GM19468 (cell line): ENCODE data around the gene KIF16B.

Experiments
- ATAC-seq: cut with Tn5 transposase; IDR thresholded peaks from one replicate; pipeline ENCODE4 v1.9.1; 2021; ENCODE audit warnings: mild to moderate bottlenecking, moderate library complexity, moderate number of reproducible peaks; ENCODE audit not compliant: unreplicated experiment; ENCODE audit errors: extremely low read depth

Gene KIF16B

GRCh38 chr20:16408981-16409380 is 164.3 kb downstream of the KIF16B start:
- no peak for ATAC-seq

DNA sequence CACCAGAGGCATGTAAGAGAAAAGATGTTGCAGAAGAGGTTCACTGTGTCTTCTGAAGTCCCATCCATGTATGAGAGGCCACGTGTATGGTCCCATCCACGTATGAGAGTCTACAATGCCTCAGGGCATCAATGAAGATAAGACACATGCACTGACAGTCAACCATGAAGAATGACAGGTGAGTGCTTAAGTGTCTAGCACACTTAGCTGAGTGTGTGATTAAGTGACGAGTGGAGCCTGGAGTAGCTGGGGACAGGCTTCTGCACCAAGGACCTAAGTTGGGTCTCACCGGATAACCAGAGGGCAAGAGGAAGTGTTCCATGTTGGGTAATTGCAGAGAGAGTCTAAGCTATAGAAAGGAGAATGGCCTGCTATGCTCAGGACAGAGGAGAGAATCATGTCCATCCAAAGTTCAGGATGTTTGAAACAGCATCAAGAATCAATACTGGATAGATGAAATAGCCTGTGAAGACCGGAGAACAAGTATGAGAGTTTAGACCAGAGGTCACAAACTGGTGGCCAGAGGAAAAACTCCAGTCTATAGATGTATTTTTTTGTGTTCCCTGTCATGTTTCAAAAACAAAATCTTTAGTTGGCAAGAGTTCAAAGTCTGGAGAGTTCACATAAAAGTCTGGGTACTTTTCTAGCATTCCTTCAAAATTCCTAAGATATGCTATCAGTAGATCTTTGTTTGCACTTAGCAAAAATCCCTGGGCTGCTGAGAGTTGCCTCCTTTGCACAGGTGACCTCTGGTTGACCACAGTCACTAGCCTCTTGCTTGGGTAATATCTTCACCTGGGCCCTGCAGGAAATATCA is 165.8 kb downstream of the KIF16B start:
- no peak for ATAC-seq

- no peak for ATAC-seq
Observed at GRCh38 chr20:16405254-16405653, 168.0 kb downstream of the KIF16B start.

- no peak for ATAC-seq
Observed at GRCh38 chr20:16404640-16405039, 168.6 kb downstream of the KIF16B start.

DNA sequence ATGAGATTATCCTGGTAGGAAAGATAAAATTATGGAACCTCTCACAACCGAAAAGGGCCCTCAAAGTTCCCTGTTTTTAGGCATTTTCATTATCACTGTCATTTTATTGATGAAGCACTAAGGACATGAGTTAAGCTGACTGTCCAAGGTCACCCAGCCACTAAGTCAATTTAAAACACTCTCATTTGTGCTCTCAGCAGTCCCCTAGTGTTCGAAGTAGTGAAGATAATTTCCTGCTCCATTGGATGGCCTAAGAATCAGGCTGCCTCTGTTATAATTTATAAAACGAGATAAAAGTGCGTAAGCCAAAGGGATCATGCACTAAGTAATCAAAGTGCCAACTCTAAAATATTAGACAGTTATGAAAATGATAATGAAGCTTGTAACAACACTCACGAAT is 169.1 kb downstream of the KIF16B start:
- ATAC-seq = no peak

GRCh38 chr20:16400234-16400633 is 173.0 kb downstream of the KIF16B start:
- no peak for ATAC-seq

DNA sequence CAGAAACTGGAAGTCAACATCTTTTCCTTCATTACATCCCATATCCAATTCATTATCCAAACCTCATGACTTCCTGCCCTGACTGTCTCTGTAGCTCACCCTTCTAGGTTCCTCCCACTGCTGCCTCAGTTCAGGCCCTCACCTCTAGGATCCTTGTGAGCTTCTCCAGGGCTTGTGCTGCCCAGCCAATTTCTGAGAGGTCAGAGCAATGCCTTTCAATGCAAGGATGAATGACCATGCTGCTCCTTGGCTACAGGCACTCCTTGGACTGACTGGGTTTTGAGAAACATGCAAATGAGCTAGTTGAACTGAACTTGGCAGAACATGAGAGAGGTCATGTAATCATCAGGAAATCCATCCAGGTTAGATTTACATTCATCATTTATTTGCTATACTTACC is 173.4 kb downstream of the KIF16B start:
- ATAC-seq = no peak

GRCh38 chr20:16397086-16397485 is 176.2 kb downstream of the KIF16B start:
- no peak for ATAC-seq

DNA sequence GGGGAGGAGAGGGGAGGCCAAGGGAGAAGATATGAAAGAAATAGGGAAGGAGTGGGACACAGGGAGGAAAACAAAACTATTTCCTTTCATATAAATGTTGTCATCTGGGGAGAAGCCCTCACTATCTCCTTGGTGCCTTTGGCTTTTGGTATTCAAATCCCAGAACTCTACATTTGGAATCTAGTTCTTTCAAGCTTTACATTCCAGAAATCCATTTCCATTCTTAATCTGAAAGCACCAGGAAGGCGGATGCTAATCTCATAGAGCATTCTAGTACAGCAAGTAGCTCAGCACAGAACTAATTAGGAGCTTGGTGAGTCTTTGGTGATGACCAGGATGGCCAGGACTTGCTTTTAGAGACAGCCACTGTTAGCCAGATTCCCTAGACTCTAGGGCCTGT is 177.9 kb downstream of the KIF16B start:
- no peak for ATAC-seq

- ATAC-seq = no peak
Observed at GRCh38 chr20:16394784-16395183, 178.5 kb downstream of the KIF16B start.

DNA sequence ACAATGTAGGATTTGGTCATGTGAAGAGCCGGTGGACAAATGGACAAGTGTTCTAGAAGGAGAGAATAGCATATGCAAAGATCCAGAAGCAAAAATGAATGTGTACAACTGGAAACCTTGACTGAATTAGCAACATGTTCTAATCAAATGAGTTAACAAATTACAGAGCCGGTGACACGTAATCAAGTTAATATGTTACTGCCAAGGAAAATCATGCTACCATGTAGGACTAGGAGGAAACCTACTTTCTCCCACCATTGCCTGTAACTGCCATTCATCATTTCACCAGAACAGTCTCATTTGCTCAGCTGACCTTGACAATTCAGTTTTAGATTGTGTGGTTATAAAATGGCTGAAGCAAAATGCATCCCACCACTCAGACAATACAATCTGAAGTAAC is 179.4 kb downstream of the KIF16B start:
- ATAC-seq = no peak

GRCh38 chr20:16393297-16393696 is 180.0 kb downstream of the KIF16B start:
- no peak for ATAC-seq

GRCh38 chr20:16392346-16392745 is 180.9 kb downstream of the KIF16B start:
- peak; percentile 97 for ATAC-seq

GRCh38 chr20:16390991-16391390 is 182.3 kb downstream of the KIF16B start:
- no peak for ATAC-seq

- ATAC-seq = peak; percentile 42
Observed at GRCh38 chr20:16388731-16389130, 184.5 kb downstream of the KIF16B start.

- ATAC-seq = no peak
Observed at GRCh38 chr20:16387666-16388065, 185.6 kb downstream of the KIF16B start.

- ATAC-seq = no peak
Observed at GRCh38 chr20:16385891-16386290, 187.4 kb downstream of the KIF16B start.

- ATAC-seq = no peak
Observed at GRCh38 chr20:16385462-16385861, 187.8 kb downstream of the KIF16B start.

DNA sequence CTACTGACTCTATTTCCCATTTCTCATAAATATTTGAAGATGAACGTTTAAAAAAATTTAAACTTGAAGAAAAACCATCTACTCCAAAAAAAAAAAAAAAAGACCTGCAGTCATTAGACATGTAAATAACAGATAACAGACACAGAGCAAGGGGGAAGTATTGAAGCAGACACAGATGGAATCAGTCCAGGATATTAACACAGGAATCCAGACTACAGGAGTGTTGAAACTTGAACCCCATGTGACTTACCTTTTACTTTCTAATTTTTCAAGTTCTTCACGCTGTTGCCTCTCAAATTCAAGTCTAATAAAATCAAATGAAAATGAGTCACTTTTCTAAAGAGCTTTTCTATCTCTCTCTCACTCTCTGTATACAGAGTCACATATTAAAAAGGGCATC is 191.8 kb downstream of the KIF16B start:
- ATAC-seq = no peak

GRCh38 chr20:16378712-16379370 is 194.4 kb downstream of the KIF16B start:
- no peak for ATAC-seq

DNA sequence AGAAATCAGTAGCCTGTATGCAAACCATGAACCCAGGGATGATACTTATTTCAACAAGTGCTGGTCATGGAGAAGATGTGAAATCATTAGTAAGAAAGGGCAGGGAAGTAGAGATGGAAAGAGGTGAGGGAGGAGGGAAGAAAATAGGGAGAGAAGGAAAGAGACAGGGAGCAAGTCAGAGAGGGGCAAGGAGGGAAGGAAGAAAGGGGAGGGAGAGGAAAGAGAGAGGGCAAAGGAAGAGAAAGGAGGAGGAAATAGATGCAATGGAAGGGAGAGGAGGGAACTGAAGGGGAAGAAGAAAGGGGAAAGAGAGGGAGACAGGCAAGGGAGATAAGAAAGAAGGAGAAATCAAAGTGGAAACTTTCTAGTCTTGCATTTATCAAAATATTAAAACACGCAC is 195.1 kb downstream of the KIF16B start:
- ATAC-seq = no peak

DNA sequence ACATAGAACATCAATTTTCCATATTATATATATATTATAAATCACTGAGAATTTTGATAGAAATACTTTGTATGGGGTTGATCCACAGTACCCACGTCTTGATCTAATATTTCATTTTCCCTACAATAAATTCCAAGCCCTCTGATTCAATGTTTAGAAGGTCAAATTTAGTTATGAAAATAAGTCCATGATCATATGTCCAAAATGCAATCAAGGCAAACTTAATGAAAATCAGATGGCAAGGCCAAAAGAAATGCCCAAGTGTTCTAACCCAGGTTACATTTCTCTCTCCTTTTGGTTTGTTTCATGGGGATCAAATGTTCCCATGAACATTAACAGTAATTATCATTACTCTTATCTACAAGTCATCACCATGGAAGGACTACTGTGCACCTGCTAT is 203.8 kb downstream of the KIF16B start:
- ATAC-seq = no peak
